GM11168 (cell line): ENCODE results near the gene ERAP2.

ENCODE experiments used
- in situ Hi-C: fragments of 300-500 bp; cut with MboI; formaldehyde crosslinking; loops from one replicate; pipeline ENCODE4 v1.12.0; 2022; ENCODE audit warnings: low sequenced_read_pairs; ENCODE audit not compliant: unreplicated experiment

Gene ERAP2

DNA sequence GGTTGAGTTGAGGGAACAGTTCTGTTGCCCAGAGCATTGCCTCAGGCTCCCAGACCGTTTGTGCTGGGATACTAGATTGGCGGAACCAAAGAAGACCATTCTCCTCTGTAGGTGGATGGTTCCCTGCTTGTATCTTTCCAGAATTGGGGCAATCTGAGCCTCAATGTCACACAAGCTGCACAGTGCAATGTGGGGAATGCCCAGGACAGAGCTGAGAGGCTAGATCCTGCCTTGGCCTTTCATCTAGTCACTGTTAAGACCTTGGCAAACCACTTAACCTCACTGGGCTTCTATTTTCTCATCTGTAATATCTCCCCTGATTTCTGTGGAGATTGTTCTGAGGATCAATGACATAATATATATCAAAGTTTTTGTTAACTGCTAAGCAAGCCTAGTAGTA is 16.9 kb upstream of the ERAP2 start:
- in situ Hi-C loops = no loop called here

DNA sequence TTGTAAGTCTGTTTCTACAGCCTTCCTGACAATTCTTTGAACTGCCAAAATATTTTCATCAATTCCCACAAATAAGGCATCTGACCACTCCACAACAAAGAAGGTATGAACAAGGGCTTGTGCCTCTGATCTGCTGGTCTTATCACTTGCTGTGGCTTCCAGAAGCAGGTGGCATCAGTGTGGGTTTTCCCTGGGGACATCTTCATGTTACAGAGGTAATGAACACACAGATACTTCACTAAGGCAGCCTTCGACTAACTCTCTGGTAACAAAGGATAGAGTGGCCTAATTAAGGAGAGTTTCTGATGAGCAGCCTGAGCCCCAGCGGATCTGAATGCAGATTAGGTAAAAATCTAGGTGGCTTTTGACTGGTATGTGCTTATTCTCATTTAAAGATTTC is 15.2 kb upstream of the ERAP2 start:
- in situ Hi-C loops = no loop called here

DNA sequence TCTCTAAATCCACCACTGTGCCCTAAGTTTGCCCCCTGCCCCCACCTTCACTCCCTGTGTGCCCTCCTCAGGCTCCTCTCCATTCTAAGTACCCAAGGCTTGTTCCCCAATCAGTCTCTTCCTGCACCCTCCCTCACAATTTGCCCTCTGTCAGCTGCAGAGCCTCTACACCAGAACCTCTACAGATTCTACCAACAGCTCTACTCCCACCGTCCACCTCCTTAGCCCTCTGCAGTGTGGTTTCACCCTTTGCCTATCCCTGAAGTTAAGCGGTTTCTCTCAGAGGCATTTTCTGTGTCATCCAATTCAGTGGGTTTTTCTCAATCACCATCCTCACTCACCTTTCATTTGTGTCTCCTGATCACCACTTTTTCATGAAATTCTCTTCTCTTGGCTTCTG is 13.2 kb upstream of the ERAP2 start:
- in situ Hi-C loops = no loop called here

DNA sequence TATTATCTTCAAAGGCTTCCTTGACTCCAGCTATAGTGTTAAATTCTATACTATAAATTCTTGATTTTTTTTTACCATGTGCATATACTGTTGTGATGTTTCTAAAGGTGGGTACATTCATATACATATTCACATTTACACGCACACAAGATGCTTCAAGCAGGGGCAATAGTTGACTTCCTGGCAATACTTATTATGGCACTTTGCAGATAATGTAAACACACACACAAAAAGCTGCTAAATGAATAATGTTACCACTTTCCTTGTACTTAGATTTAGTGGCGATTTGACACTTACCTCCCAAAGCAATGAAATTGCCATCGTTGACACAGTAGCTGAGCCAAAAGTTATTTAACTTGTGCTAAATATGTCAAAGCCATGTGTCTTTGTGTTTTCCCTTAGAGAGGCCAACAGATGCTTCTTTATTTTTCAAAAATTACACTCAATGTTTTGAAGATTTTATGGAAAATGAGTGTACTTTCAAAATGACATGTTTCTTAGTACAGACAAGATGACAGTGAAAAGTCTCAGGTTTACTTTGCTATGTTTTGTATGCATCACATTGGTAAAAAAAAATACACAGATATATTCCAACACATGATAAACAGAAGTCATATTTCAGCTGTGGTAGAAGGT is 12.2 kb upstream of the ERAP2 start:
- in situ Hi-C loops = no loop called here

DNA sequence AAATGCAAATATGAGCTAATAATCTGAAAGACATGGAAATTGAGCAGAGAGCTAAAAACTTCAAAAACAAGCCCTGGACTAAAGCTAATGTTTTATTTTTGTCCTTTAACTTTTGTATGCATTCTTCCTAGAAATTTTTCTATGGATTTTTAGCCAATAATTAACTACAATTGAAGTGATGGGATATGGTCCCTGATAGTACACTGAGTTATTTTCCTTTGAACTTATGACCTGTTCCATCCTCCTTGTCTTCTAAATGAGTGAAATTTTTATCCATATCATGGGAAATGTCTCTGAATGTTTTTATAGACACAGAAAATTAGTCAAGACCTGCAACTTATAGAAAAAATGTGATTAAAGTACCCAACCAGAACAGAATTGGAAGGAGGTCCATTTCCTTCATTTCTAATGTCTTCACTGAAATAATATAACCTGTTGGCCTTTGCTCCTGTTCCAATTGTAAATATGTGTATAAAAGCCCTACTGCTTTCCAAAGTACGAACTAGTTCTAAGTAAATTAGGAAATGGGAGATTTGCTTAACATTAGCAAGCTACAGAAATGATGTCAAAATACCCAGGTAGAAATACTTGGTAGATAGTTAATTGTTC is 11.3 kb upstream of the ERAP2 start:
- in situ Hi-C loops = no loop called here

DNA sequence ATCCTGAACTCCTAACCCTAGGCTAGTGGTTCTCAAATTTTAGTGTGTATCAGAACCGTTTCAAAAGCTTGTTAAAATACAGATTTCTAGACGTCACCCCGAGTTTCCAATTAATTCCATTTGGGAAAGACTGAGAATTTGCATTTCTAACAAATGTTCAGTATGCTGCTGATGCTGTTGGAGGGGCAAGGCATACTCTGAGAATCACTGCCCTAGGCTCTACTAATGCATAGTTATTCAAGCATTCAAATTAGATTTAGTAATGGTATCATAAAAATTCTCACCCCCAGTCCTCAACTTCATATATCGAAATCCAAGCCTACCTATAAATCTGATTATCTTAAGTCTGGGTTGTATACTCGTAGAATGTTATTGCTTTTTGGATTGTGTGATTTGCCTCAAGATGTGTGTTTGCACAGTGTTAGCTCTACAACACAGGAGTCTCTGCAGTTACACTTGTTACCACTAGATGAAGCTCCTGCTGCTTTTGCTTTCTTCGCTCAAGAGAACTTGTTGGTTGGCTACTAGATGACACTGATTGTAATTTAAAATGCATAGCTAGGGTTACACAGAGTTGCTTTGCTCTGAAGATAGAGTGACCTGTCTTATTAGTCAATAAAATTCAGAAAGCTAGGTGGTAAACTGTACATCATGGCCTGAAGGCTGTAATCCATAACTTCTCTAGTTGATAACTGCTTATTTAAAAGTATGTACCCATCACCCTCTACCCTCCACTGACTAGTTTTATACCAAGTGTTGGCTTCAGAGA is 7.5 kb upstream of the ERAP2 start:
- in situ Hi-C loops = no loop called here

DNA sequence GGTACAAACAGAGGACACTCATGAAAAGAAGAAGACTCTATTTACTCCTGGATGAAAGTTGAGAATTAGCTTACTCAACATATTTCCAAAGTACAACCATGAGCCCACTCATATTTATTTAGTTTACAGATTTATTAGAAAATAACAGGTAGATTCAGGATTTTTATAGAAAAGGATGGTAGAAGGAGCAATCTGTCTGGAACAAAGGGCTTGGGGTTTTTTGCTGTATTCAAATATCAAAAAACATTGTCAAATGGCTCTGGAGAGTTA is 7.0 kb upstream of the ERAP2 start:
- in situ Hi-C loops = no loop called here

DNA sequence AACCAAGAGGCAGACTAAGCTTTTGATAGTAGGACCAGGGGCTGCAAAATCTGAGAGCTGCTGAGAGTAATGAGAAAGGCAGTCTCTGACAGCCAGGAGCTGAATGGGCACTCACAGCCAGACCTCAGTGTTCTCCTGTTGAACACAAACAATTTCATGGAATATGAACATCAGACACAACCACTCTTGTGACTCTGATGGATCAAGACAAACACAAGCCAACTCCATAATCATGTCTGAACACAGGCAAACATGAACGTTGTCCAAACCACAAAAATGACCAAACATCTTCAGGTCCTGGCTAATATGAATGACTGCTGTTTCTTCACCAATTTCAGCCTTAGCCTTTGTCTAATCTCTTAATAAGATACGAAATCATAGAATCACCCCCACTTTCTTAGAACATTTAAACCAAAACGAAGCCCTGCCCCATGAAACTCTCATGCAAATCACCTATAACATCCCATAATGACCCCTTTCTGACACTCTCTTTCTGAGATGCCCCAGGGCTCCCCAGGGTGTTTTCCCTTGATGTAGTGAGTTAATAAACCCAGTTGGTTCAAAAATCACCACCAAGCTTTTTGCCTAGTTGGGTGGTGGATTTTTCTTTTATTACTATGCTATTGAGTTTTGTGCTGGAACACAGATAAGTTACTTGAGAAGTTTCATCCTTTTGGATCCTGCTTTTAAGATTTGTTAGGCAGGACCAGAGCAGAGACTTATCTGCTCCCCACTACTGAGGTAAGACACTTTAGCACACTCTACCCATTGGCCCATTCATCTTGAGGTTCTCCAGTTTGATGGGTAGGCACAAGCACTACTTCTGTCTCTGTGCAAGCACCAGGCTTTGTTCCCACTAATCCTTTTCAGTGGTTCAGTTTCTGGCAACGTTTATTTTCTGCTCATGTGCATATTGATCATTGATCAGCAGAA is 5.9 kb upstream of the ERAP2 start:
- in situ Hi-C loops = no loop called here

DNA sequence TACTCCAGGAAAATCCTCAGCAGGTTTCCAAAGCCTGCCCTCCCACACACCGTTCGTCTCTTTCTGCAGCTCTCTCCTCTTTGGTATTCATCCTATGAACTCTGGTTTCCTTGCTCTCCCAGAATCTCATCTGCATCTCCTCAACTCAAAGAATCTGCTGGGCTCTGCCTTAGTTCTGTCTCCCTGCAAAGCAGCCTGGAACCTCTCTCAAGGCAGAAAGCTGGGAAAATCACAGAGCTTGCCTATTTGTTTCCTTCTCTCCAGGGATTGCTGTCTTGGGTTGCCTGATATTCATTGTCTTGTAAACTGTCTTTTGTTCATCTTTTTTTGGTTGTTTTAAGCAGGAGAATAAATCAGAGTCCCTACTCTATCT is 5.3 kb upstream of the ERAP2 start:
- in situ Hi-C loops = no loop called here

DNA sequence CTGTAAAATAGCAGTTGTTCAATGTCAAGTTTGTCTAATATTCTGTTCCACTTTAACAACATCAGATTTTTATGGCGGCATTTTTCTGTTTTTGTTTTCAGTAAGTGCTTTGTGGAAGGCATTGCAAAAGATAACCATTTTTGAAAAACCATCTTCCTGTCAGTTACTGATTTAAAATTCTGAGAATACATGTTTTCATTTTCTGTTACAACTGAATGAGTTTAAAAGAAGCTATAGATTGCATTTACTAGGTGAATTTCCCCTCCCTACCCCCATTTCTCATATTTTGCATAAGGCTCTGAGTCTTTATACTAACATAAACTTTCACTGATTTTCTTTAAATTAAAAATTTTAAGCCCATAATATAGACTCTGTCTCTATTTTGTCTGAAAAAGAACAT is 4.6 kb upstream of the ERAP2 start:
- in situ Hi-C loops = no loop called here

DNA sequence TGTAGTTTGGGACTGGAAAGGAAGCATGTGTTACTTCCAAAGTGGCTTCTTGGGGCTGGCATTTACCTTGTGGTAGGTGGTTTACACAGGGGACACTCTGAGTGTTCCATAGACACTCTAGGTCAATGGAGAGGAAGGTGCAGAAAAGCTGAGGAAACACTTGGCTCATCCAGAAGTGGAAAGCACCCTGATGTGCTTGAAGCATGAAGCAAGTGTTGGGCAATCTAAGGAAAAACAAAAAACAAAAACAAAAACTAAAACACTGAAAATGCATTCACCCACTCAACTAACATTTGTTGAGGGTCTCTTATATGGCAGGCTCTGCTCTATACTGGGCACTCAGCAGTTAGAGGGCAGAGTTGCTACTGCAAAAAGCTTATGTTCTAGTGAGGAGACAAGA is 2.9 kb upstream of the ERAP2 start:
- in situ Hi-C loops = no loop called here

DNA sequence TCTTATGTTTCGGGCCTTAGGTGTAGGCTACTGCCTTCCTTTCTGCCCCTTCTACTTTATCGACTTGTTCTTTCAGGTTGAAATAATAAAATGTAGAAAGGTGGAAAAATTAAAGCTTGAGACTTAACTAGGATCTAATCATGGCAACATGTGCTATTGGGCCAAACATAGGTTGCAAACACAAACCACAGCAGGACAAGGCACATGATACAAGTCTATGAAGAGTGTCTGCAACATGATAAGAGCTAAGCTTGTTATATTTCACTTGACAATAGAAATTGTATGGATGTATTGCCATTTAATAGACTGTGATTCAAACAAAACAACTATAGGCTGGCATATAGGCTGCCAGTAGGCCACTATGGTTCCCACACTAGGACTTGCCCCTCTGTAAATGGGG is 1.7 kb upstream of the ERAP2 start:
- in situ Hi-C loops = loop anchor here (25.0 kb wide), 1 partner anchor 288 kb away; no protein-coding TSS in a partner anchor

DNA sequence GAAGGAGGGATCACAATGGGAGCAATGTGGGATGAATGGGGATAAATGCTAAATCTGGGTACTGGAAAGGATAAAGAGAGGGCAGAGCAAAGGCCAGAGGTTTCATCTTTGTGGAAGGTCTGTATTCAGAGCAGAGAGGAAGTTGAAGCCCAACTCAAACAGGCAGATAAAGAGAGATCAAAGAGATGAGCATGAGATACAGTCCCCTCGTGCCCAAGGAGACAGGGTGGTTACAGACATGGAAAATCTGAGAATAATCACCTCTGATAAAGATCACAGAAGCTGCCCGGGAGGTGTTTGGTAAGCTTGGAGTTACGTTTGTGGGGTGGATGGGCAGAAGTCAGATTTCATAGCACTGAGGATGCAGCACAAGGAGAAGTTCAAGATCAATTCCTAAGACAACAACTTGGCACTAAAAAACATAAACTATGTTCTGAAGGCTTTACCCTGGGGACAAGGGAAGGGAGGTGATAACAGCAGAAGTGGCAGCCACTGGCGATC is 459 bp upstream of the ERAP2 start:
- in situ Hi-C loops = loop anchor here (25.0 kb wide), 1 partner anchor 286 kb away; no protein-coding TSS in a partner anchor

DNA sequence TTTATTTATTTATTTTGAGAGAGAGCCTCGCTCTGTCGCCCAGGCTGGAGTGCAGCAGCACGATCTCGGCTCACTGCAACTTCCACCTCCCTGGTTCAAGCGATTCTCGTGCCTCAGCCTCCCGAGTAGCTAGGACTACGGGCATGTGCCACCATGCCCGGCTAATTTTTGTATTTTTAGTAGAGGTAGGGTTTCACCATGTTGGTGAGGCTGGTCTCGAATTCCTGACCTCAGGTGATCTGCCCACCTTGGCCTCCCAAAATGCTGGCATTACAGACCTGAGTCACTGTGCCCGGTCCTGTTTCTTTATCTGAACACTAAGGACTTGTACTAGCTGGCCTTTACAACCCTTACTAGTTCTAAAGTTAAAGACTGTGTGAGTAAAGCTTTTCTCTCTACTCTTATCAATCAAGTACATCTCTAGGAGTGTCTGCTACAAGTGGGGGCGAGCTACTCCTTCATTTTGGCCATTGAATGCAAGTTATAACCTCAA is 723 bp downstream of the ERAP2 start:
- in situ Hi-C loops = loop anchor here (25.0 kb wide), 1 partner anchor 285 kb away; no protein-coding TSS in a partner anchor

DNA sequence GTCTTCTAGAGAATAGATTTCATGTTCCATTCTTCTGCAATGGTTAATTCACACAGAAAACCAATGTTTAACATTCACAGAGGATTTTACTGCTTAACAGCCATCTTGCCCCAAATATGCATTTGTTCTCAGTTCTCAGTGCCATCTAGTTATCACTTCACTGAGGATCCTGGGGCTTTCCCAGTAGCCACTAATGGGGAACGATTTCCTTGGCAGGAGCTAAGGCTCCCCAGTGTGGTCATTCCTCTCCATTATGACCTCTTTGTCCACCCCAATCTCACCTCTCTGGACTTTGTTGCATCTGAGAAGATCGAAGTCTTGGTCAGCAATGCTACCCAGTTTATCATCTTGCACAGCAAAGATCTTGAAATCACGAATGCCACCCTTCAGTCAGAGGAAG is 3.4 kb downstream of the ERAP2 start:
- in situ Hi-C loops = loop anchor here (25.0 kb wide), 1 partner anchor 283 kb away; no protein-coding TSS in a partner anchor

DNA sequence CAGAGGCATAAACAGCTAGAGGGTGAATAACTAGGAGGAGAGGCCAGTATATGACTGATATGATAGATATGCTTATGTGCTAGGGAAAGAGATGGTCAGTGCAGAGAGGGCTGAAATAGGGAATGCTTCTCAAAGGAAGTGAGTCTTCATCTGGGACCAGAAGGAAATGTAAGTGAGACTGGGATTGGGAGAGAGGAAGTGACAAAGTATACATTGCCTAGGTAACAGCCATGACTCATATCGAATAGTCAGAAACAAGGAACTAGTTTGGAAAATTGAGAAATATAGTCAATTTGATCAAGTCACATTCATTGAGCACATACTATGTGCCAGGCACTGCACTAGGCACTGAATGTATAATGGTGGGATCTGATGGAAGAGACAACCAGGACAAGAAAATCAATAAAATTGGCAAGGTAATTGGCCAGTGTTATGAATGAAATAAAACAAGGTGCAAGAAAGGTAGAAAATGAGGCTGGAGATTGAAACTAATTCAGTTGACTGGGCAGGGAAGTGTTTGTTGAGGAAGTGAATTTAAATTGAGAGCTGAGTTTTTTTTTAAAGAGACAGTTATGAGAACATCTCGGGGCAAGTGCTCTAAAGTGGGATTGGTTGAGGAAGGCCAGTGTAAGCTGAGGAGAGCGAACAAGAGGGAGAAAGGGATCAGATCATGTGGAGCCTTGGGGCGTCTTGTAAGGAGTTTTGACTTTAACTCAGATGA is 4.3 kb downstream of the ERAP2 start:
- in situ Hi-C loops = loop anchor here (25.0 kb wide), 1 partner anchor 282 kb away; no protein-coding TSS in a partner anchor

DNA sequence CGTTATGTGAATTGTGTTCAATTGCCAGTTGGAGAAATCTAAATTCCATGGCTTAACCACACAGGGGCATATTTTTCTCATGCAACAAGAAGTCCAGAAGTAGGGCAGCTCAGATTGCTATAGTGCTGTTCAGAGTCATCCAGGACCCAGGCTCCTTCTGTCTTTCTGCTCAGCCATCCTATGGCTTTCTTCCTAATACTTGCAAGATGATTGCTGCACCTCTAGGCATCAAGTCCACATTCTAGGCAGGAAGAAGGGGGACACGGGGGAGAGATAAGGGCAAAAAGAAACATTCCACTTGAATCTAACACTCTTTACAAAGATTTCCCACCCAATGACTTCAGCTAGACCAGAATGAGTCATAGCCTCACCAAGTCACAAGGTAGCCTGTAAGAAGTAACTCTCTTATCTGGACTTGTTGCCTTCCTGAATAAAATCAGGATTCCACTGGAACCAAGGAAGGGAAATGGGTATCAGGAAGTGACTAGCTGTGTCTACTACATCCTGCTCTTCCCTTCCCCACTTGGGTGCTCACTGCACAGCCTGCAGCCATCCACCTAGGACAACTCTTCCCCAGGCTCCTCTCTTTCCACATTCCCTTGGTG is 5.3 kb downstream of the ERAP2 start:
- in situ Hi-C loops = loop anchor here (25.0 kb wide), 1 partner anchor 281 kb away; no protein-coding TSS in a partner anchor

DNA sequence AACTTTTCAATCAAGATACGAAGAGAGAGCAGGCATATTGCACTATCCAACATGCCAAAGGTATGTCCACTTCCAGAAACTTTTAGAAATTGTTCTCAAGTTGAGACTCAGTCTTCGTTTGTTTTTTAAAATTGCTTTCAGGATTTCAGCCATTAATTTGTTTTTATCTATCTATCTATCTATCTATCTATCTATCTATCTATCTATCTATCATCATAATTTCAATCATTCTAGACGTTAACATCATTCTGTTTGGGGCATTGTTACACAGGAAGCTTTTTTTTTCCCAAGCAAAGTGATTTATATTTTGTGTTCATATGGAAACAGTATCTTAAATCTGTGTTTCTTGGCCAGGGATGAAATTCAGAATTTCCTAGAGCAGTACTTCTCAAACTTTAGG is 7.6 kb downstream of the ERAP2 start:
- in situ Hi-C loops = loop anchor here (25.0 kb wide), 1 partner anchor 278 kb away; no protein-coding TSS in a partner anchor

DNA sequence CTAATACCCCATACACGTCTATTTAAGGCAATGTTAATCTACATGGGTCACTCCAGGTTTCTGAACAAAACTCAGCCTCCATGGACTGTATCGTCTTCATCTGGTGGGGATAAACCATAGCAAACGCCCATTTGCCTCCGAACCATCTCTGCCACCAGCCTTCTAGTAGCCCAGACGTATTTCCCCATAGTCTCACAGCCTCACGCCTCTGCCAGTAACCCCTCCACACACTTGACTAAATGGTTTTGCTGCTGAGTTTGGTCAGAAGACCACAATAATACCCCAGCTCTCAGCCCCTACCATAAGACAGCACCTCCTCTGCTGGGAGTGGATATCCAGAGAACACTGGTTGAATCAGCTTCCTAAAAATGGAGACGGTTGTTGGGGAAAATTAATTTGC is 8.7 kb downstream of the ERAP2 start:
- in situ Hi-C loops = loop anchor here (25.0 kb wide), 1 partner anchor 277 kb away; no protein-coding TSS in a partner anchor
